Right ventricle myocardium inferior (tissue), 1 donor: ENCODE results near the gene ADAMTSL5. TPM values are rescaled to one million over a fixed set of nuclear protein-coding genes. Genes with fewer than 3 reads are reported as not detected.
"Not testable (repeated sequence)": the region's sequence is repeated elsewhere in the genome, so short reads cannot be mapped to it uniquely, and the experiment has no call there.

Experiments
- ATAC-seq: fragments of 200-7000 bp; cut with Tn5 transposase; one replicate; pipeline ENCODE4 v1.9.1; 2020; ENCODE audit warnings: mild to moderate bottlenecking, moderate library complexity
- DNase-seq: peaks from one replicate; pipeline ENCODE4 v3.0.0; 2021; ENCODE audit errors: missing footprints
- intact Hi-C: fragments of 100-400 bp; cut with DNase I; formaldehyde crosslinking; loops from one replicate; pipeline ENCODE4 v1.11.0; 2022
- total RNA-seq: library from RNA; stranded (reverse); fragmentation: NEBNext Ultra II Directional; extraction: Animal tissue kit (Norgen Biotek cat#: 25700); gene quantifications from one replicate; pipeline ENCODE4 v1.2.1, GENCODE V29; 2021
- donor health status: DM: no; HTN: yes; CAD: no; lungs with severe emphysema.

ADAMTSL5 gene
- total RNA-seq, 1 donor from 2014 or later = 22.9 TPM

- peak; percentile 32 for DNase-seq
- ATAC-seq = no peak
- intact Hi-C loops = no loop called here
These were observed 8.7 kb downstream of the ADAMTSL5 start for GRCh38 chr19:1503925-1504773.

GRCh38 chr19:1503089-1503924 is 9.5 kb downstream of the ADAMTSL5 start:
- DNase-seq (peak; percentile 71), ATAC-seq (no peak)
- intact Hi-C loops = no loop called here

- intact Hi-C loops = no loop called here
- ATAC-seq (no peak), DNase-seq (peak; percentile 28)
These were observed 10.3 kb downstream of the ADAMTSL5 start for GRCh38 chr19:1502433-1503088.

- intact Hi-C loops = no loop called here
- no peak for DNase-seq
- no peak for ATAC-seq
These were observed 11.6 kb downstream of the ADAMTSL5 start for GRCh38 chr19:1501200-1501595.

GRCh38 chr19:1499231-1499630 is 13.6 kb downstream of the ADAMTSL5 start:
- DNase-seq, ATAC-seq, intact Hi-C loops: not testable (repeated sequence)

- DNase-seq (peak; percentile 43), ATAC-seq (no peak)
- intact Hi-C loops = no loop called here
These were observed 15.1 kb downstream of the ADAMTSL5 start for GRCh38 chr19:1497578-1498235.

- intact Hi-C loops = no loop called here
- DNase-seq (peak; percentile 60), ATAC-seq (no peak)
These were observed 15.9 kb downstream of the ADAMTSL5 start for GRCh38 chr19:1496714-1497577.

- ATAC-seq (no peak), DNase-seq (peak; percentile 67)
- intact Hi-C loops = no loop called here
These were observed 16.8 kb downstream of the ADAMTSL5 start for GRCh38 chr19:1495799-1496713.

GRCh38 chr19:1495051-1495798 is 17.6 kb downstream of the ADAMTSL5 start:
- no peak for ATAC-seq

GRCh38 chr19:1494115-1494815 is 18.6 kb downstream of the ADAMTSL5 start:
- intact Hi-C loops = no loop called here

More at GRCh38 chr19:1495051-1495798, 17.6 kb downstream of the ADAMTSL5 start:
- DNase-seq = peak; percentile 62
- intact Hi-C loops = no loop called here

GRCh38 chr19:1492474-1493006 is 20.3 kb downstream of the ADAMTSL5 start:
- ATAC-seq (no peak), DNase-seq (no peak)
- intact Hi-C loops = no loop called here

More at GRCh38 chr19:1494115-1494815, 18.6 kb downstream of the ADAMTSL5 start:
- DNase-seq (peak; percentile 0), ATAC-seq (no peak)

- ATAC-seq (no peak), DNase-seq (no peak)
- intact Hi-C loops = no loop called here
These were observed 21.0 kb downstream of the ADAMTSL5 start for GRCh38 chr19:1491849-1492170.

- ATAC-seq = no peak
- DNase-seq = peak; percentile 55
- intact Hi-C loops = no loop called here
These were observed 21.5 kb downstream of the ADAMTSL5 start, which contains the start of gene REEP6 for GRCh38 chr19:1491114-1491848. TSS of gene REEP6 (plus strand) at chr19:1491181. CDS start at chr19:1491270, 89 bp downstream.

- DNase-seq (peak; percentile 97), ATAC-seq (peak; percentile 94)
- intact Hi-C loops = loop anchor here (1.0 kb wide), 1 partner anchor 11 kb away; the partner anchor contains the start of gene C19orf25
These were observed 22.3 kb downstream of the ADAMTSL5 start, which contains the start of gene PCSK4 for GRCh38 chr19:1490311-1491113. TSS of gene PCSK4 (minus strand) at chr19:1490350. CDS start at chr19:1490346, 4 bp downstream.
